Kasumi-1 (cell line): ENCODE data around the gene ALG8.
"Not testable (repeated sequence)": the region's sequence is repeated elsewhere in the genome, so short reads cannot be mapped to it uniquely, and the experiment has no call there.

Experiments used
- DNase-seq, 2 experiments: peaks; one replicate each; lab custom pipeline; 2025; lab: John Stamatoyannopoulos, UW

Gene ALG8

DNA sequence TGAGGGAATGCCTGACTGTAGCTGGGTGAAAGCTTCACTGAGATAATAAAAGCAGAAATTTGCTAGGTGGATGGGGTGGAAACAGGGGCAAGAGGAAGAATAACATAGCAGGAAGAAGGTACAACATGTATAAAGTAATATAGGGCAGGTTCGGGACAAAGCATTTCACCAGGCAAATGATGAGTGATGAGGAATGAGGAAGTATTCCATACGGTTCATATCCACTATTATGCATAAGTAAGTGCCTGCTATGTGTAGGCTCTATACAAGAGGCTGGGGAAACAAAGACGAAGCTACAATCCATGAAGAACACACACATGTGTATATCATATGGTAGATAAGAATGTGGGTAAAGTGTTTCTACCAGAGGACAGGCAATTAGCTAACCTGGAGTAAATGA is 67.7 kb downstream of the ALG8 start:
- no peak for DNase-seq

DNA sequence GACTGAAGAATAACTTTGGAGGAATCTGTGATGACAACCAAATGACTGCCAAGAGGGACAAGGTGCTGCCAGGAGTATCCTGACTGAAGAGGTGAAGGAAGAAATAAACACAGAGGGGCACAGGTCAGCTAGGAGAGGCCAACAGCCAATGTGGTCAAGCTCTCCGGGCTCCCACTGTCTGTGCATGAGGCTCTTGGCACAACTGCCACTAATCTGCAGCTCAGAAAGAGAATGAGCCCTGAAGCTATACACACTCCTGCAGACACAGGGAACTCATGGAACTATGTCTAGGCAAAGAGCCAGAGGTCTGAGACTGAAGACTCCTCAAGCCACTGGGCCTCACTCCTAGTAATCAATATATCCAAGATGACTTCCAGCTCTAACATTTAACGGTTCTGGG is 68.8 kb downstream of the ALG8 start:
- no peak for DNase-seq

DNA sequence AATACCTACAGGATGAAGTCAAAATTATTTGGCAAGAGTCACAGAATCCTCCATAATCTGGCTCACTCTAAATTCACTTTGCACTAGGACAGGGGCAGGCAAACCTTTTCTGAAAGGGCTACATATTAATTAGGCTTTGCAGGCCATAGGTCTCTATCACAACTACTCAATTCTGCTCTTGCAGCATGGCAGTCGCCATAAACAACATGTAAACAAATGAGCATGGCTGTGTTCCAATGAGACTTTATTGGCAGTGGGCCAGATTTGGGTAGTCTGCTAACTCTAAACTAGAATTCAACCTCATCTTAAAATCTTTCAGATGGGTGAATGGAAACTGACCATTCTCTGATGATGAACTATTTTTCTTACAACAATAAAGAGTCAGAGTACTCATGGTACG is 70.0 kb downstream of the ALG8 start:
- DNase-seq, result no peak

DNA sequence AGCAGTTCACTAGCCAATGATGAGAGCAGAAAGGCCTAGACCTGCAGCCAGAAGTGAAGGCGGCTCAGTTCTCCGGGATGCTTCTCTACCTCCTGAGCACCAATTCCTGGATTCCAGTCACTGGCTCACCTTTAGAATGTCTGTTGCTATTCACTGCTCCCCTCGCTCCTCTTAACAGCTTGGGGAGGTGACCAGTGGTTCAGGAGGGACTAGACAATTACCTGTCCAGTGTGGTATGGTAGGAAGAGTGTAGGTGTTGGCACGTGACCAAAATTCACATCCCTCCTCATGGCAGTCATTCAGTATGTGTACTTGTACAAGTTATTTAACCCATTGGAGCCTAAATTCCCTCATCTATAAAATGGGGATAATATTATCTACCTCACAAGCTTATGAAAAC is 71.7 kb downstream of the ALG8 start:
- DNase-seq, result no peak

DNA sequence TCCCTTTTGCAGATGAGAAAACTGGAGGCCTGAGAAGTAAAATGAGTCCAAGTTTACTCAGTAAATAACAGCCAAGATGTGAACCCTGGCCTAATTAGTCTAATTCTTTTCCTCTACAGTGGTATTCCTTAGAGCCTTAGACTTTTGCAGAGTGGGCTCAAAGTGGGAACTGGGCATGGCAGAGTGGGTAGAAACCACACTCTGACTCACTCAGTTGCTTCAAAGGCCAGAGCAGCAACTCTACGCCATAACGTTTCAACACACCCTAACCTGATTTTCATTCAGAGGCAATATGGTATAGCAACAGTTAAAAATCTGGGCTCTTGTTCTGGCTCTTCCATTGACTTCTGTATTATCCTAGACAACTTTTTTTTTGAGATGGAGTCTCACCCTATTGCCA is 73.0 kb downstream of the ALG8 start:
- DNase-seq, result no peak

DNA sequence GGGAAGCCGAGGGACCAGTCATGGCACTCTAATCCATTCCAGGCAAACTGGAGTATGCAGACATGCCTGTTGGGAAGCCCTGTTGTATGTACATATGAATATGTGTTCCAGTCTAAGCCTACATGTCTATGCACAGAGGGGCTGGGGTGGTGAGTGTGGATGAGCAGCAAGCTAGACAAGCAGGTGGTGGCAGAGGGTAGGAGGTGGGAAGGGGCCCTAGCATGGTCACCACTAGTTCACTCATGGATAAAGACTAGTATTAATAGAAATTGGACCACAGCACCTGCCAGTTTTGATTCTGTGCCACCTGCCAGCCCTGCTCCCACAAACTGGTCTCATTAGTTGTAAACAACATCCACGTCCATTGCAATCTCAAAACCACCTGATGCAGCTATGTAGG is 74.2 kb downstream of the ALG8 start:
- no peak for DNase-seq

DNA sequence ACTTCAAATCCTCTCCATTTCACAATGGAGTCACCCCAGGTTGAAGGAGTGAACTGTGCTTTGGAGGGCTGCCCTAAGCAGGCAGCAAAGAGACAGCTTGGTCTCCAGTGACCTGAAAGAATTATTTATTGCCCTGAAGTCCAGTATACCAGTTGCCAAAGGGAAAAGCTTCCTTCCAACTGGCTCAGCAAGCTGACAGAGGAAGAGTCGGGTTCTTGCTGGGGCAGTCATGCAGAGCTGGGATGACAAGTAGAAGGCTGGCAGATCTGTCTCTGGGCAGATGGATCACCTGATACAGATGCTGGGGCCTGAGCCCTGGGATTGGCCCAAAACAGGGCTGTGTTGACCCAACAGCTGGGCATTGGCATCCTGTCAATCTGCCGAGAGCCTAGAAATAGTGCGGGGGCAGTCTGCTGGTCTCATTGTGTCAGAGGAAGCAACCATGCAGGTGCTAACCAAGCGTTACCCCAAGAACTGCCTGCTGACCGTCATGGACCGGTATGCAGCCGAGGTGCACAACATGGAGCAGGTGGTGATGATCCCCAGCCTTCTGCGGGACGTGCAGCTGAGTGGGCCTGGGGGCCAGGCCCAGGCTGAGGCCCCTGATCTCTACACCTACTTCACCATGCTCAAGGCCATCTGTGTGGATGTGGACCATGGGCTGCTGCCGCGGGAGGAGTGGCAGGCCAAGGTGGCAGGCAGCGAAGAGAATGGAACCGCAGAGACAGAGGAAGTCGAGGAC is 75.8 kb downstream of the ALG8 start, which contains the start of gene THRSP:
Gene THRSP, plus strand, starts transcription at position 422 of the 742 bp plus-strand sequence. Its CDS starts 21 bp downstream, at position 443.
- DNase-seq, result no peak

DNA sequence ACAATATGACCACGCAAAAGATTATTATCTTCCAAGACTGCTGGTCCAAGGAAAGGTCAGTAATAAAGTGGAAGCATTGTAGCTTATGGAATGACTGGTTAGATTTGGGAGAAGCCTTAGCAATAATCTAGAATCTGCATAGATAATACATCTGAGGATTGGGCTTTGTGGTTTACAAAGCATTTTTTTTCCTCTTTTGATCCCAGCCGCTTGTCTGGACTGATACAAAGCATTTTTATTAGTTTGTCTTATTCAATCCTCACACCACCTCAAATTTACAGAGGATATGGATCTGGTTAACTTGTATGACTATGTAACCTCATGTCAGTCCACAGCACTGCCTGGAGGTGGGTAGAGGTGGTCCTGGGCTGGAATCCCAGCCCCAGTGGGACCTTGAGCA is 76.8 kb downstream of the ALG8 start:
- DNase-seq, result no peak

DNA sequence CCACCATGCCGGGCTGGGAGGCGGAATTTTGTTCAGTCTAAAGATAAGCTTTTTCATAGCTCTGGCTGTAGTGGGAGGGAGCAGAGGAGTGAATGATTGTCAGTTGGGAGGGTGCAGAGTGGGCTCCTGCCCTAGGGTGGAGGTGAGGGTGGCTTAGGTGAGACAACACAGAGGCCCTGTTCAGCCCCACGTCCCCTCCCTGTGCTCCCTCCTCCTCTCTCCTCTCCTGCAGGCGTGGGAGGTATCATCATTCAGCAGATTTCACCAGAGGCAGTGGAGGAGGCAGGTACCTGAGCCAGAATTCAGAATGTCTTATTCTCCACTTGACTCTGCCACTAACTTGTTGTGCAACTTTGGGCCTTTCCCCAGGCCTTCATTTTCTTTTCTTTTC is 77.5 kb downstream of the ALG8 start:
- no peak for DNase-seq

DNA sequence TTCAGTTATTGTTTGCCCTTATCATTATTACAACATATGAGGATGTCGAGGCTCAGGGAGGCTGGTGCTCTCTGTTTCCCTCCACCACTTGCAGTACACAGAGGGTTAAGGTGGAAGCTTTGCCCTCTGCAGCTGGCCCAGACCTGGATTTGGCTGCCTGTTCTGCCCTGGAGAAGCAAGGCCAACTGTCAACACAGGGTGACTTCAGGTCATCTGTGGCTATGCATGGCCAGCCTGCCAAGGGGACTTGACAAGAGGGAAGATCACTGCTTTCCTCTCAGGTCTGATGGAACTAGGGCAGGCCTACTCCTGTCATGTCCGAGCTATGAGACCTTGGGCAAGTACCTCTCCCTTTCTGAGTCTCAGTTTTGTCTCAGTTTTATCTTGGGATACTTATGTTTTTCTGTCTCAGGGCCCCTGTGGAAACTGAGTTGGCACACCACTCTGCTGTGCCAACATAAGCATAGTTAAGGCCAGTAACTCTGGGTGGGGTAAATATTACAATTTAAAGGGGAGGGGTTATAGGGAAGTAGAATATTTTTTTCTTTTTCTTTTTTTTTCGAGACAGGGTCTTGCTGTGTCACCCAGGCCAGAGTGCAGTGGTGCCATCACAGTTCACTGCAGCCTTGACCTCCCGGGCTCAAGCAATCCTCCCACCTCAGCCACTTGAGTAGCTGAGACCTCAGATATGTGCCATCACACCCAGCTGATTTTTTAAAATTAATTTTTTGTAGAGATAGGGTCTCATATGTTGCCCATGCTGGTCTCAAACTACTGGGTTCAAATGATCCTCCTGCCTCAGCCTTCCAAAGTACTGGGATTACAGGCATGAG is 78.1 kb downstream of the ALG8 start:
- DNase-seq, result no peak

DNA sequence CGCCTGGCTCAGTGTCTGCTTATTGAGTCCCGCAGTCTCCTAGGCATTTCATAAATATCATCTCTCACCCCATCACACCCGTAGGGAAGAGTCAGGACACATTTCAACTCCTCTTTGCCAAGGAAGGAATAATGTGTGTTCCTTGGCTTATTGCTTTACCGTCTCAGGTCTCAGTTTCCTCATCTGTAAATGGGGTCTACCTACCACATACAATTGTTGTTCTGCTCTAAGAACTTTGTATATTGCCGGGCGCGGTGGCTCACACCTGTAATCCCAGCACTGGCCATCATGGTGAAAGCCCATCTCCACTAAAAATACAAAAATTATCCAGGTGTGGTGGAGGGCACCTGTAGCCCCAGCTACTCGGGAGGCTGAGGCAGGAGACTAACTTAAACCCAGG is 78.9 kb downstream of the ALG8 start:
- no peak for DNase-seq

DNA sequence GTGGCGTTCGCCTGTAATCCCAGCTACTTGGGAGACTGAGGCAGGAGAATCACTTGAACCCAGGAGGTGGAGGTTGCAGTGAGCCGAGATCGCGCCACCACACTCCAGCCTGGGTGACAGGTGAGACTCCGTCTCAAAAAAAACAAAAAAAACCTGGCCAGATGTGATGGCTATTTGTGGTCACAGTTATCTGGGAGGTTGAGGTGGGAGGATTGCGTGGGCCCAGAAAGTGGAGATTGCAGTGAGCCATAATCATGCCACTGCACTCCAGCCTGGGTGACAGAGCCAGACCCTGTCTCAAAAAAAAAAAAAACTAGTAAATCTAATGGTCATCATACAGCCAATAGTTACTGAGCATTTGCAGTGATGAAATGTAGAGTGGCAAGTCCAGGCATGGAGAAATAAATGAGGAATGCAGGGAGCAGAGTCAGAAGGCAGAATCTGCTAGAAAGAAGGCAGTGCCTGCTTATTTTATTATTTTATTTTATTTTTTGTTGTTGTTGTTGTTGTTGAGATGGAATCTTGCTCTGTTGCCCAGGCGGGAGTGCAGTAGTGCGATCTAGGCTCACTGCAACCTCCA is 79.6 kb downstream of the ALG8 start:
- DNase-seq, result not testable (repeated sequence)

DNA sequence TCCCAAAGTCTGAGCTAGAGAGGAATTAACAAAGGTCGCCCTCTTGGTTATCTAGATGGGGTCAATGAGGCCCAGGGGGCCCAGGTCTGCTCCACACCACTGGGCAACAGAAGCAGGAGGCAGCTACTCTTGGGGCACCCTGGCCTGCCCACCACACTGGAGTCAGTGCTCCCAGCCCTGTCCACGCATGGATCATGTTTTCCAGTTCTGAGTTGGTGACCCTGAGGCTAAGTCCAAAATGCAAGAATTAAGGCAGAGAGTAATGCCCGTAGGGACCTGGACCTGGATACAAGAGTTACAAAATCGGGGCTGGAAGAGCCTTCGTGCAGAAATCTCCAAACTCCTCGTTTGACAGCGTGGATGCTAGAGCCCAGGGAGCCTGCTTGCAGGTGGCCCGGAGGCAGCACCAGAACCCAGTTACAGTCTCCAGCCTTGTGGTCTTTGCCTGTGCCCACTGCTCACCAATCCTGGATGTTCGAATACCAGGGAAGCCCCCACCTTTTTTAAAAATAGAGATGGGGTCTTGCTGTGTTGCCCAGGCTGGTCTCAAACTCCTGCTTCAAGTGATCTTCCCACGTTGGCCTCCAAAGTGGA is 81.9 kb downstream of the ALG8 start:
- no peak for DNase-seq

DNA sequence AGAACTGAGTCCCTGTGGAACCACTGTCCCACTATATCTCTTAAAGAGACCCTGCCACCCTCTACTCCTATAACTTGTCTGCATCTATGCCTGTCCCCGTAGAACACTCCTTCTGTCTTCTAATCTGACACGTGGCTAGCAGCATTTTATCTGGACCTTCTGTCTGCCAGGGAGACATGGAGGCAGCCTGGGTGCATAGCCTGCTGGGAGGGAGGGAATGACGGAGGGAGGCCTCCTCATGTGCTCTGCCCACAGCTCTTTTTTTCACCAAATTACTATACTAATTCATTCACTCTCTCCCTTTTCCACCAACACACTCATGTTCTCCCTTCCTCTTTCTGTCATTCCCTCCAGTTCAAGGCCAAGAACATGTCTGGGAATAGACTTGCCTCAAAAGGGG is 83.3 kb downstream of the ALG8 start:
- DNase-seq, result no peak

DNA sequence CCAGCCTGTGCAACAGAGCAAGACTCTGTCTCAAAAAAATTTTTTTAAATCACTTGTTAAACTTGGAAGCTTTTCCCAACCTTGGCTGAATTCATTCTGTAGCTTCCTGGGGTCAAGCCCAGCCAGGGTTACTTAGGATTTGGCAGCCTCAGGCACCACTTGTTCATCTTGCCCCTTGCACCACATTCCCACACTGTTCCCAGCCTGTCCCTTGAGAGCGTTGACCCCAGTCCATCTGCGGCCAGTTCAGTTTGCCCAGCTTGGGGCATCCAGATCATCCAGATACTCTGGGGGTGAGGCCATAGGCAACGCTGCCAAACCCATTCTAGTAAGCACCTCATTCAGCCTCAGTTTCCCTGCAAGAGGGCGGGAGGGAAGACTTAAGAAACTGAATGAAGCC is 84.5 kb downstream of the ALG8 start:
- DNase-seq, result no peak

DNA sequence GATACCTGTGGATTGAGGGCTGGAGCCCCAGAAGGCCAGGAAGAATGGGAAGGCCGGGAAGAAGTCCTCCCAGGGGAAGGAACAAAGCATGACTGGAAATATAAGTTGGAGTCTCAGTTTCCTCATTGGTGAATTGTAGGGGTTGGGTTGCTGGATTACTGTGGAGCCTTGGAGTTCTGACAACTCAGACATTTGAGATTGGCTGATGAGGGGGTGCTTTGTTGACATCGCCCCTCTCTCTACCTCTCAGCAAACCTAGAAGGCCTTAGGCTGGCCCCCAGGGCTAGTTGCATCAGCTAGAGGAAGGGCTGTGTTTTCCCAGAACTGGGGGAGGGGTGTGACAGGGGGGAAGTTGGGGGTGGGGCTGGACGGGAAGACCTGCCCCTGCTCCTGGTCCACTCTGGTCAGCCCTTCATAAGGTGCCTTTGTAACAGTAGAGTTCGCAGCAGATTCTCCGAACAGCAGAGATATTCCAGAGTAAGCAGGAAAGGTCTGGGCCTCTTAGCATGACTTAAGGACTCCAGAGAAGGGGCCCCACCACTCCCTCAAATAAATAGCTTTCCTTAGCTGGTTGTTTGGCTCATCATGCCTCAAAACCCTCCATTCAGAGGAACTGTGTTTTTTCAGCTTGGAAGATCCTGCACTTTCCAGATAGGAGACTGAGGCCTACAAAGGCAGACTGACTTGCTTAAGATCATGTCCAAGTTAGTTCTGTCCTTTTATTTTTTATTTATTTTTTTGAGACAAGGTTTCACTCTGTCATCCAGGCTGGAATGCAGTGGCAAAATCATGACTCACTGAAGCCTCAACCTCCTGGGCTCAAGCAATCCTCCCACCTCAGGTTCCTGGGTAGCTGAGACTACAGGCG is 88.2 kb downstream of the ALG8 start:
- DNase-seq, result no peak
